T-helper 2 cell (primary cell): ENCODE data around the gene CFAP77.

Experiments used
- DNase-seq, 5 experiments: peaks; one replicate each; pipeline versions ENCODE4 v3.0.0 to v3.0.0-alpha.2; 2012 to 2022

Gene CFAP77

DNA sequence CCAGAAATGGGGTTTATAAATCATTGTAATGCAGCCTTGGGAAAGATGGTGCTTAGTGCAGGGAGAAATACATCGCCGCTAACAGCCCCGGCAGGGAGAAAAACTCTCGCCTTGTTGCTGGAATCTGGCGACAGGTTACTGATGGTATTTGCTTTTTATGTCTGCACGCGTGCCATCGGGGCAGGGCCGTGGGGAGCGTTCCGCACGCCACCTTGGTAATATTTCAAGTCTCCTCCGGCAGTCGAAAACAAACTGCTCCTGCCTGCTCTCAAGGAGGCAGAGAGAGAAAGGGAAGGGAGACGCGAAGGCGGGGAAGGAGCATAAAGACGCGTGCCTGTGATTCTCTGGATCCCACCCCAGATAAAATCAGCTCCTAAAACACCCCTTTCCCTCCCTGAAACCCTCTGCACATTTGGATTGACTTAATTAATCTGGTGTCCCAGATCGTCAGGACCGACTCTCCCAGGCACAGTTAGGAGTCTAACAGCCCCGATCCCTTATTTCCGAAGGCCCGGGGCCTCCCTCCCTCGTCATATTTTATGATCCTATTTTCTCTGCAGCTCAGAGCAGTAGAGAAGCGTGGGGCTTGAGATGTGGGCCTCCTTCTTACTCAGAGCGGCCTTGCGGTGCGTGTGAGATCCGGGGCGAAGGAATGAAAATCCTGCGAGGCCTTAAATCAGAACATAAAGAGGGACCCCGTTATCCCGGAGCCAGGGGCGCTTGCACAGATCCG is 47.7 kb downstream of the CFAP77 start:
- DNase-seq = no peak

DNA sequence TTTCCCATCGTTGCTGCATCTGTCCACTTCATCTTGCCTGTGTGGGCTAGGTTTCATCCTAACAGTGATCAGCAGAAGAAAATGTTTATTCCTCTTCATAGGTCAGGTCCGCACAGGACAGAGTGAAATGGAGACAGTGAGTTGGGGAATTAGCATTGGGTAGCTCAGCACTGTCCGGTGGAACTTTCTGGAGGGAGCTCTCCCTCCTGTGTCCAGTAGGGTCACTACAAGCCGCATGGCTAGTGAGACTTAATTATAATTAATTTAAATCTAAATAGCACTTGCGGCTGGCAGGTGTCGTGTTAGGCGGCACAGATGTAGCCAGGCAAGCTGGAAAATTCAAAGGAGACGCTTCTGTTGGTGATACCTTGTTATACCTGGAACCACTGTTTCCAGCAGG is 48.4 kb downstream of the CFAP77 start:
- no peak for DNase-seq

DNA sequence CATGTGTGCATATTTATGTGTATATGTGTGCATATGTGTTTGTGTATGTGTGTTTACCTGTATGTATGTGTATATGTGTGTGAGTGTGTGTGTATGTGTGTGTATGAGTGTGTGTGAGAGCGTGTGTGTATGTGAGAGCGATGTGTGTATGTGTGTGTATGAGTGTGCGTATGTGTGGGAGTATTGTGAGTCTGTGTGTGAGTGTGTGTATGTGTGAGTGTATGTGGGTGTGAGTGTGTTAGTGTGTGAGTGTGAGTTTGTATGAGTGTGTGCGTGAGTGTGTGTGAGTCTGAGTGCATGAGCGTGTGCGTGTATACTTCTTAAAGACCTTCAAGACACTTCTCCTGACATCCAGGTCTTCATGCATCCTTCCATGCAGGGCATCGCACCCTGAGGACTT is 49.6 kb downstream of the CFAP77 start:
- no peak for DNase-seq

DNA sequence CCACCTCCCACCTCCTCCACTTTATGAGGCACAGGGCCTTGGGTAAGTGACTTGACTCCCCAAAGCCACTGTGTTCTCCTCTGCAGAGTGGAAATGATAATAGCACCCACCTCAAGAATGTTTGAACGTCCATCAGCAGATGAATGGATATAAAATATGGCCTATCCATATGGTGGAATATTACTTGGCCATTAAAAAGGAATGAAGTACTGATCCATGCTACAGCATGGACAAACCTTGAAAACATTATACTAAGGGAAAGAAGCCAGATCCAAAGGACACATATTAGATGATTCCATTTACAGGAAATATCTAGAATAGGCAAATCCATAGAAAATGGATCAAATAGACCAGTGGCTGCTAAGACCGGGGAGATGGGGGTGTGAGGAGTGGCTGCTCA is 50.2 kb downstream of the CFAP77 start:
- no peak for DNase-seq

DNA sequence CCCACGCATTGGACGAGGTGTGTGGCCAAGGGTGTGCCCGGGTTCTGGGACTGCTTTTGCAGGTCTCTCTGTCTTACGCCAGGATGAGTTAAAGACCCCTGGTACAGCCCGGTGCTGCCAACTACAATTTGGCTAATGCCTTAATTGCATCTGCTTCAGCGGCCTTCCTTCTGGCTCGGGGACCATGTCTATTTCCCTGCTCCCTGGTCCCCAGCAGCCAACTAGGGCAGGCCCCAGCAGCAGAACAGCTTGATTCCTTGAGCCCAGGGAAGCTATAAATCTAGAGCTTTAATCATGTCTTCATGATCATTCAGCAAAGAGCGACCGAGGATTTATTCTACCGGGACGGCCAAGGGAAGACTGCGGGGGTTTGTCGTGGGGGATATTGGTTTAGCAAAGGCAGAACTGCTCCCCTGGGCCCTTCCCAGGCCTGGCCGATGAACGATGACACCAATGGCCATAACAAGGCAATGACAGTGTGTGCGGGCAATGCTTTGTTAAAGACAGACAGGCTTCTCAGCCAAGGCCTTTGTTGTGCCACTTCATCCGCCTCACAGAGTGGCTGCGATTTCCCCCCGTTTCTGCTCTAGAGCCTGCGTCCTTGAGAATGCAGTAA is 51.4 kb downstream of the CFAP77 start:
- DNase-seq = no peak

DNA sequence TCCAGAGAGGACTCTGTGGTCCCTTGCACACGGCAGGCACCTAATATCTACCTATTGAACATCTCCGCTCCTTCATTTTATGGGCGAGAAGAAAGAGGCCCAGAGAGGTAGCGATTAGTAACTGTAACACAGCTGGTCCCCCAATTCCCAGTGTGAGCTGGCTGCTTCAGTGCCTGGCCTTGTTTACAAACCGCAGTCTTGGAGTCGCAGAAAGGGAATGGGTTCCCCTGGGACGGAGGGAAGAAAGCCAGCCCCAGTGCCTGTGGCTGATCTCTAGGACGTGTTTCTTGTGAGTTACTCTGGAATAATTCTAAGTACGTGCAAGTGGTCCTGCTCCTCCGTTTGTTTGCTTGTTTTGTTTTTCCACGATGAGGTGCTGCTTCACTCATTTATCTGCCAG is 52.0 kb downstream of the CFAP77 start:
- no peak for DNase-seq

DNA sequence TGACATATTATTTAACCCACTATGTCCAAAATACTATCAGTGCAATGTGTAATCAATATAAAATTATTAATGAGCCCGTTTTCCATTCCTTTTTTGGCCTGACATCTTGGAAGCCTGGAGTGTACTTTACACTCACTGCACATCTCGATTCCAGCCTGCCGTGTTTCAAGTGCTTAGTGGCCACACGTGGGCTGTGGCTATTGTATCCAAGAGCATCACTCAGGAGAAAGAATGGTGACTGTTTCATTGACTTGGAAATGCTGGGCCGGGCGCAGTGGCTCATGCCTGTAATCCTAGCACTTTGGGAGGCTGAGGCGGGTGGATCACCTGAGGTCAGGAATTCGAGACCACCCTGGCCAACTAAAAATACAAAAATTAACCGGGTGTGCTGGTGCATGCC is 54.5 kb downstream of the CFAP77 start:
- DNase-seq = no peak

DNA sequence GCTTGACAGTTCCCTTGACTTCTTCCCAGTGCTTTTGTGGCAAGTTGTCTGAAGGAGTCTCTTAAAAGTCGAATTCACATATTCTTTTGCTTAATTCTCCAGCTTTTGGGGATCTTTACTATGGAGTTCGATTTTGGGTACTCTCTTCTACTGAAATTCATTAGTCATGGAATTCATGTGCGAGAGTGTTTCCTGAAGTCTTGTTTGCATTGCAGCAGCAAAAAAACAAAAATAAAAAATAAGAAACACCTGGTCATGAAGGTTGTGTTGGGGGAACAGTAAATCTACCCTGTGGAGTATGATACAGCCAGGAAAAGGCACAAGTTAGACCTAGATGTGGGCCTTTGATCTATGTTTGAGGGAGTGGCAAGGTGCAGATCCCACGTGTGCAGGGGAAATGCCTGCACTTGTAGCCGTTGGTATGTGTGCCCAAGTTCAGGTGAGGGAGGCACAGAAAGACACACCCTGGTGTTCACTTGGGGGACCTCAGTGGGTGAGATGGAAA is 55.2 kb downstream of the CFAP77 start:
- DNase-seq = no peak

DNA sequence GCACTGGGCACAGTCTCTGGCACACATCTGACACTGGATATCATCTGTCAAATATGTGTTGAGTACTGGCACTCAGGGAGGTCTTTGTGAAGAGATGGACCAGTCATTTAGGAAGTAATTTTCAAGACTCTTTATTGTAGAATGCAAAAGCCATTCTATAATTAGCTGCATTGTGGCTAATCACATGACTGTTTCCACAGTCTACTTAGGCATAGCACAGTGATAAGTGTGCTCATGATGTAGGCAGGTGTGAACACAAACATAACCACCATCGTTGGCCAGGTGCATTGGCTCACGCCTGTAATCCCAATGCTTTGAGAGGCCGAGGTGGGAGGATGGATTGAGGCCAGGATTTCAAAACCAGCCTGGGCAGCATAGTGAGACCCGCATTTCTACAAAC is 62.2 kb downstream of the CFAP77 start:
- no peak for DNase-seq

DNA sequence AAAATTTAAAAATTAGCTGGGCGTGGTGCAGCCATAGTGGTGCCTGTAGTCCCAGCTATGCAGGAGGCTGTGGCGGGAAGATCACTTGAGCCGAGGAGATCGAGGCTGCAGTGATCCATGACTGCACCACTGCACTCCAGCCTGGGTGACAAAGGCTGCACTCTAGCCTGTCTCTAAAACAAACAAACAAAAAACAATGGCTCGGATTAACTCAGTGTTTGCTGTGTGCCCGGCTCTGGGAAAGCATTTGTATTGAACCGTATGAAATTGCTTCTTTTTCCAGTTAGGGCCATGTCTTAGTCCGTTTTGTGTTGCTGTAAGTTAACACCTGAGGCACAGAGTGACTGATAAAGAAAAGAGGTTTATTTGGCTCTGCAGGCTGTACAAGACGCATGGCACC is 62.6 kb downstream of the CFAP77 start:
- DNase-seq = no peak

DNA sequence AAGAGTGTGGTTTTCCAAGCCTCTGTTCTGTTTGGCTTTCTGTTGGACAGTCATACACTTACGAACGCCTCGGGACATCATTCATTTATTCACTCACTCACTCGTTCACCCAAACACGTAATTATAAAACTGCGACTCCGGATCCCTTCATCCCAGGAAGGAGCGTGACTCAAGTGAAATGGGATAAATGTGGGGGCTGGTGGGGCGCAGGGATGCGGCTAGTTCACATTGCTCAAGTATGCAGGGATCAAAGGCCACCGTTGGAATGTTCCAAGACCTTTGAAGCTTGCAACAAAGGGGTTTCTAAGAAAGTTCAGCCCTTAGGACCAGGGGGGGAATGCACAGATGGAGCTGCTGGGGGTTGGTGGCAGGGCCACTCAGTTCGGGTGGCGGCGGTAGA is 64.2 kb downstream of the CFAP77 start:
- no peak for DNase-seq

DNA sequence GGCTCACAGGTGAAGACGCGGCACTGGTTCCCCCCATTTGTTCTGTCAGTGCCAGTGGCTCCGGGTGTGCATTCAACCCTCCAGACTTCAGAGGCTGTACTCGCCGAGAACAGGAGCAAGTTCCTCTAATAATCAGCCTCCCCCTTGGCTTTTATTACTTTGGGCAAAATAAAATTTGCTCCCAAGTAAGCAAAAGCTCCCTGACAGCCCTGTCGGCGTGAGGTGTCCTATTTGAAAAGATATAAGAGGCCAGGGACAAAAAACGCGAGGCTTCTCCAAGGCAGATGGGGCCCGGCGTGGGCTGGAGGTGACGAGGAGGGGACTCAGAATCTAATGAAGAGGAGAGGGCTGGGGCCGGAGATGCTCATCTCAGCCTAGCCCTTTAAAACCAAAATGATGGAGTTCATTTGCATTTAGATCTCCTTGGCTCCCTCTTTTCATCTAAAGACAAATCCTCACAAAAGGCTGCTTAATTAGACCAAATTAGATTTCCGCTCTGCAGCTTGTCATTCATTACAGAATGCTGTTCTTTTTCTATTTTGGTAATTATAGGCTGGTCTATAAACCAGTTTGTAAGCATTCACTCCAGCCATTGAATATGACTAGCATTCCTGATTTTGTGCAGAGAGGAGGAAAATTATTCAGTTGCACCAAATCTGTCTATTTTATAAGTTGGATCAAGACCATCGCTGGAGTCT is 68.5 kb downstream of the CFAP77 start:
- no peak for DNase-seq

DNA sequence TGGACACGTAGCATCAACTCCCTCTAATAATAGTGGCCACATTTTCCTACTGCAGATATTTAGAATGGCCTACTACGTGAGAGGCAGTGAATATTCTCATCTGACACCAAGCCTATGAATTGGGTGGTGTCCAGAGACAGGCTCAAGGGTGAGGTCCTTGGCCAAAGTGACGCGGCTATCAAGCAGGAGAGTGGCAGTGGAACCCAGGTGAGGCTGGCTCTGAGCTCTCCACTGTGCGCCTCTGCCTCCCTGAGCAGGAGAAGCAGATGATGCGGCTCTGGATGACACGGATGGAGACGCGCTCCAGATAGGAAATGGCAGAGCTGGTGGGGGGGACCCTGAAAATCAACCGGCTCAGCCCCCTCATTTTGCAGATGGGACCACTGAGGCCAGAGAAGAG is 69.7 kb downstream of the CFAP77 start:
- DNase-seq = no peak

DNA sequence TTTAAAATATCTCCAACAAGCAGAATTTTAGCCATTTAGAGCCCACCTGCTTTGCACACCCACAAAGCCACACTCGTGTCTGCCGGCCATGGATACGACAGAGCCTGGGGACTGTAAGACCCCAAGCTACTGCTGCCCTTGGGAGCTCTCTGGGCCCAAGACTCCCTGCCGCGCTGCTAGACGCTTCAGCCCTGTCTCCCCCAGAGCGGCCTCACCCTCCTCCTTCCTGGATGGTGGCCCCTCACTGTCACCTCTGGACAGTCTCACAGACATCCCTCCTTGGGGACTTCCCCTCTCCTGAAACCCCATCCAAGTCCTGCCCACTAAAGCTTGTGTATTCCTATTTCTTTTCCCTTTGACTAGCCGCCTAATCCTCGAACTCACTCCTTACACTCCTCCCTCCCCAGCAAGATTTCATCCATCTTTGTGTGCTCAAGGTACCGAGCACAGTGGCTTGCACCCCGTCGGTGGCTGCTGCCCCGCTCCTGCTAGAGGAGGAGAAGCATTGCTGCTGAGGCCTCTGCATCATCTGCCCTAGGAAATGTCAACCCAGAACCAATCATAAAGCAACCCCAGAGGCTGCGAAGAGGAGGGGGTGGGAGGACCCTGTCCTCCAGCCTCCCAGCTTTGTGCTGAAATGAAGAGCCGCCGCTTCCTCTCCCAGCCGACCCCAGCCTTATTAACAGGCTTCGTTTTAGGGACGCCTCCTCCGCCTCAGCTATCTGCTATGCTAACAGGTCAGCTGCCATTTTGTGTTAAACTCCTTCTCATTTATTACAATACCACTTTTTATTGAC is 71.2 kb downstream of the CFAP77 start:
- DNase-seq = no peak

DNA sequence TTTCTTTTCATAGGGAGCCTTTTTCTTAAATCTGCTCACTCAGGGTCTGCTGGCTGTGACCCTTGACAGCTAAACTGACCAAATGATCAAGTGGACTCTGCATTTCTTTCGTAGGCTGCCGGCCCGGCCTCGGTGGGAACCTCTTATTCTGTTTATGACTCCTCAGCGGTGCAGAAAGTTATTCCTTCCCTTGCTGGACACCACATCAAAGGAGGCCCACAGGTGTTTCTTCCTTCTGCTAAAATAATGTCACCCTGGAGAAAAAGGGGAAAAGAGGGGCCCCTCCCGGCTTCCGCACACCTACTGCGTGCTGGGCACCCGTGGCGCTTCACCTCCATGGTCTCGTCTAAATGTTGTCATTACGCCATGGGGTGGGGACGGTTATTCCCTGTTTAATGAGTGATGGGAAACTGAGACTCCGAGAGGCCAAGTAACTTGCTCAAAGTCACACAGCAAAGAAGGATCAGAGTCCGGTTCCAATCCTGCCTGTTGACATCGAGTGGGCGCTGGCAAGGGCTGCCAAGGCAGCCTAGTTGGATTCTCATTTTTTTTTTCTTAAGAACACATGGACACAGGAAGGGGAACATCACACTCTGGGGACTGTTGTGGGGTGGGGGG is 72.3 kb downstream of the CFAP77 start:
- no peak for DNase-seq

DNA sequence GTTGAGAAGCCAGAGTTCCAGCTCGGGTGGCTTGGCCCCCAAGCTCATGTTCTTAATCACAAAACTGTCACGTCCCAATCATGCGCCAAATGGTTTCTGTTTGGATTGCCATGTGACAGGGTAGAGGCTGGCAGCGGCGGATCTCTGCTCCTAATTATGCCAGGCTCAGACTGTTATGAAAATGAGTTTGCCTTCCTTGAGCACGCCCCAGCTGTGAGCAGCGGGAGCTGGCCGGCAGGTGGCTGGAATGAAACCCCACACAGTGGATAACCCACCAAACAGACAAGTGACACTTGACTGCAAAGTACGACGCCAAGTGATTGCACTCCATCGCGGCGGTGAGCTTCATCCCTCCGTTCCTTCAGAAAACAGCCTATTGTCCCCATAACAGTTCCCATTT is 75.4 kb downstream of the CFAP77 start:
- DNase-seq = no peak

DNA sequence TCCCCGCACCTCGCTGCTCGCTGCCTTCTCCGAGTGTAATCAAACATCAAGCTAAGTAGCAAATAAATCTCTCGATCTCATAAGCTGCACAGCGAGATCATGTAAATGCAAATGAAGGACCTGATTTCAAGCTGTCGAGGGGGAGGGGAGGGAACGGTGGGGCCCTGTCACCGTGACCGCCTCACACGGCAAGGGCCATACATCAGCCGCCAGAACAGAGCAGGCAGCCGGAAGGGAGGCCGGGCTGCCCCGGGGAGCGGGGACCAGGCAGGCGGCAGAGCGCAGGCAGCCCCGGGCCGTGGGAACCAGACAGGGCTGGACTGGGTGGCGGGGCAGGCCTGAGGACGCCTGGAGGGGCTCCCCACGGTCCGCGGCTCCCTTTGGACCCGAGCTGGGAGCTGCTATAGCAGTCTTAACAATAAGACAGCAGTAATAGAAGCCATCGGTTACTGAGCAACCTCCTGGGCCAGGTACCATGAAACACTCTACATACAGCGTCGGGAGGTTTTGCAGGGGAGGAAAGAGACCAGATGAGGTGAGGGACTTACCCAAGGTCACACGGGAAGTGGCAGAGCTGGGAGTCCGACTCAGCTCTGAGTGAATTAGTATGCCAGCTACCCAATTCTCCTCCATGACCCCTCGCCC is 76.8 kb downstream of the CFAP77 start:
- DNase-seq = peak in 3 of 5 experiments; percentile 3 to 84 (median 22)

DNA sequence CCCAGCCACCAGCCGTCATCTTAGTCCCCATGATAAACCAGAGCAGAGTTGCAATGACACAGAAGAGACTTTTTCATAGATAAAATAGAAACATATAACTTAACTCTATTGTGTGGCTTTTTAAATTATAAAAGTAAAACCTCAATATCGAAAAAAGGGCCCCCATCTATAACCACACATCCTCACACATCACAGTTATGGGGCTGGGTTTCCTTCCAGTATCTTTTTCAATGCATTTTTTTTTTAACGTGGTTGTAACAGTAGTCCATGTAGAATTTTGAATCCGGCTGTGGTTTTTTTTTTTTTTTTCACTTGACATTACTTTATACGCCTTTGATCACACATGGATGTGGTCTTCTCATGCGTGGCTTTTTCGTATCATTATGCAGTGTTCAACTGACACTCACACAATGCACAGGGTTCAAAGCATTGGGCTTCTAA is 77.4 kb downstream of the CFAP77 start:
- peak in 2 of 5 experiments; percentile 82 to 85 for DNase-seq

DNA sequence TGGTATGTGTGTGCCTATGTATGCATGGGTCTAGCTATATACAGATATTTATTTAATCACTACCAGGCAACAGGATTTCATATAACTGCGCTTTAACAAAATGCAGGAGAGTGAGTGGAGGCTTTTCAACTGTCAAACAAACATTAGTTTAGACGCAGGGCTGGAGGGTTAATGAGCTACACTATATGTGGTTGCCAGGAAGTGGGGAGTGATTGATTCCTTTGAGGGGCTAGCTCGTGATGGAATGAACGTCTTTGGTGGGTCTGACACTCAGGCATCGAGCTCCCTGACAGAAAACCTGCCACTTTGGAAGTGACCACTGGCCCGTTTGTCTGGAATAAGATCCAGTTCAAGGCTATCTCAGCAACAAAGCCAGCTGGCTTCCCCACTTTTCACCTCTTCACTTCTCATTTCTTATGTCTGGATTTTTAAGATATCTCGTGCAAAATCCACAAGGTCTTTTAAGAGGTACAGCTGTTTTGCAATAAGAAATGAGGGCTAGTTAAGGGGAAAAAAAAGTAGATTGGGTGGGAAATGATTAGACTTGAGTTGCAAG is 78.0 kb downstream of the CFAP77 start:
- peak in 1 of 5 experiments; percentile 8 for DNase-seq

DNA sequence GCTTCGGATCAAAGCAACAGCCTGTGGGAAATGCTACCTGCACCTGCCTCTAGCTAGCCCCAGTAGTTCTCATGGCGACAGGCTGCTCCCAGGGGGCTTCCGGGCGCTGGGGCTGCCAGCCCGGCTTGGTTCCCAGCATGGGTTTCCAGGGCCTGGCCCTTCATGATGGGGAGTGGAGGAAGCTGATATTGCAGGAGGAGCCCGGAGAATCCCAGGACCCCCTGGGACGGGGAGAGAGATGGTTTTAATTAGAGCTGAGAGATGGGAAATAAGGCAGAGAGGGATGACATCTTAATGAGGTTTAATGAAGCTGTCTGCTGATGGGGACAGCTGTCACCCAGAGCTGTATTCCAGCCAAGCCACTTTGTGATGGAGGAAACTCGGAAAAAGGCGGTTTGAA is 78.6 kb downstream of the CFAP77 start:
- no peak for DNase-seq

DNA sequence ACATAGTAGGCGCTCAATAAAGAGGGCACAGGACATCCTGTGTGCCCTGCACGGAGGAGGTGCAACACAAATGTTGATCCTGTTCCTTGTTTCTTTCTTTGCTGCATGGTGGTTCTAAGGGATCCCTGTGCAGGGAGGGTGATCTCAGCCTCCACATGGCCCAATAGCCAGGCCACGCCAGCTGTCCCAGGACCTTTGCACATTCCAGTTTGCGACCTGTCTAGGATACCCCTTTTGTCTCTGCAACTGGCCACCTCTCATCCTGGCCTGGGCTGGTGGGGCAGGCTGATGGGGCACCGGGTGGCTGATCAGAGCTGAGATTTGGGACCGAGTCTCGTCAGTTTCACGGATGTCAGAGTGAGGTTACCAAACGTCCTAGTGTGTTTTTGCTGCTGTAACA is 79.5 kb downstream of the CFAP77 start:
- DNase-seq = no peak

DNA sequence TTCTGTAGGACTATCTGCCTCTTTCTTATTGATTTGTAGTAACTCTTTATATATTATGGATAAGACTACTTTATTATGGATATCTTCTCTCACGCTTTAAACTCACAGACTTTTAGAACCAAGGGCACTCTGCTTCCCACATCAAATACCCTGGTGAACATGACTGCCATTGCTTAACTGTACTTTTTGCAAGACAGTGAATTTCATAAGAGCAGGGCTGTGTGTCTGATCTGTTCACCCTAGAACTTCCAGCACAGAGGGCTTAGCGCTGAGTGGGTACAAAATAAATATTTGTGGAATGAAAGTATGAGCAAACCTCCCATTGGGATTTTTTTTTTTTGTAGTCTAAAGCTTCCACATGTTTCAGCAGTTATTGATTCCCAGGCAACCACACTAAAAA is 84.8 kb downstream of the CFAP77 start:
- DNase-seq = no peak
